Measurements from ENCODE around the gene IRX2.

Gene IRX2

GRCh38 chr5:2714026-2714425 lies 37.5 kb downstream of the IRX2 start:
- no peak for DNase-seq (ENCODE audit: low spot score)

GRCh38 chr5:2711446-2712425 lies 39.7 kb downstream of the IRX2 start:
- DNase-seq (ENCODE audit: low spot score): no peak

- DNase-seq (ENCODE audit: low spot score): no peak
Measured at GRCh38 chr5:2710910-2711309, 40.6 kb downstream of the IRX2 start.

GRCh38 chr5:2709976-2710689 lies 41.3 kb downstream of the IRX2 start:
- DNase-seq (ENCODE audit: low spot score): no peak

GRCh38 chr5:2708751-2709150 lies 42.7 kb downstream of the IRX2 start:
- DNase-seq (ENCODE audit: low spot score): no peak

GRCh38 chr5:2708132-2708531 lies 43.3 kb downstream of the IRX2 start:
- no peak for DNase-seq (ENCODE audit: low spot score)

GRCh38 chr5:2705861-2706260 lies 45.6 kb downstream of the IRX2 start:
- DNase-seq (ENCODE audit: low spot score): no peak

- DNase-seq (ENCODE audit: low spot score): no peak
Measured at GRCh38 chr5:2704806-2705645, 46.5 kb downstream of the IRX2 start.

GRCh38 chr5:2704111-2704510 lies 47.4 kb downstream of the IRX2 start:
- DNase-seq (ENCODE audit: low spot score): no peak

- no peak for DNase-seq (ENCODE audit: low spot score)
Measured at GRCh38 chr5:2703615-2704014, 47.9 kb downstream of the IRX2 start.

- no peak for DNase-seq (ENCODE audit: low spot score)
Measured at GRCh38 chr5:2703041-2703440, 48.4 kb downstream of the IRX2 start.

GRCh38 chr5:2702096-2702879 lies 49.2 kb downstream of the IRX2 start:
- DNase-seq (ENCODE audit: low spot score): no peak

GRCh38 chr5:2701592-2701991 lies 49.9 kb downstream of the IRX2 start:
- DNase-seq (ENCODE audit: low spot score): no peak

- DNase-seq (ENCODE audit: low spot score): no peak
Measured at GRCh38 chr5:2700876-2701275, 50.6 kb downstream of the IRX2 start.

- no peak for DNase-seq (ENCODE audit: low spot score)
Measured at GRCh38 chr5:2699686-2700085, 51.8 kb downstream of the IRX2 start.

GRCh38 chr5:2699231-2699630 lies 52.2 kb downstream of the IRX2 start:
- DNase-seq (ENCODE audit: low spot score): no peak

GRCh38 chr5:2698581-2698980 lies 52.9 kb downstream of the IRX2 start:
- no peak for DNase-seq (ENCODE audit: low spot score)

GRCh38 chr5:2697446-2698200 lies 53.9 kb downstream of the IRX2 start:
- no peak for DNase-seq (ENCODE audit: low spot score)

- DNase-seq (ENCODE audit: low spot score): no peak
Measured at GRCh38 chr5:2697041-2697440, 54.4 kb downstream of the IRX2 start.

All from hepatic stellate cell (primary cell).